DLD1 (cell line): ENCODE measurements around the gene KLK14.

Experiments
- in situ Hi-C: cut with HindIII; loops from 2 replicates; pipeline ENCODE4 v1.10.0; 2017; ENCODE audit warnings: low sequenced_read_pairs

The KLK14 gene

DNA sequence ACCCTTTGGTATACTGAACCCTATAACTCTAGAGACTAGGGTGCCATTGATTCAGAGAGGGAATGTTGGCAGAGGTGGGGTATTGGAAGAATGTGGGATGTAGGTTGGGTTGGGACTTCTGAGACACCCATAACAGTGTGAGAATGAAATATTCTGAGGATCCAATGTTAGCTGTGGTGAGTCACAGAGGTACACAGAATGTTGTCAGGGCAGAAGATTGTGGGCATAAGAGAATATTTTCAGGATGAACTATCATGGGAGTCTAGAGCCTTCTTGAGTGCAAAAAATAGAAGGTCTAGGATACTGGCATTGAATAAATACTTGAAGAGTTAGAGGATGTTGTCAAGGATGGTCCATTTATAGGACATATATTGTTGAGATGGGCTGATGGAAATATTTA is 26.8 kb downstream of the KLK14 start:
- in situ Hi-C loops: no loop called here

DNA sequence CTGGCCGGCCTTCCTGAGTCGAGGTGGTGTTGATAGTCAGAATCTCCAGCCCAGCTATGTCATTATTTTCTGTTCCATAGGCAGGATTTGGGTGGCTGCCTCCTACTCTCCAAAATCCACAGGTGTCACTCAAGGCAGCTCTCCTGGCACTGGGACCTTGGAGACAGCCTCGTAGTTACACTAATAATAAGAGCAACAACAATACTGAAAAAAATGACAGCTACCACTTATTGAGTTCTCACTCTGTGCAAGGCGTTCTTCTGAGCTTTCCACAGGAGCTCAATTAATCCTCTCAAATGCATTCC is 35.7 kb downstream of the KLK14 start:
- in situ Hi-C loops: no loop called here

DNA sequence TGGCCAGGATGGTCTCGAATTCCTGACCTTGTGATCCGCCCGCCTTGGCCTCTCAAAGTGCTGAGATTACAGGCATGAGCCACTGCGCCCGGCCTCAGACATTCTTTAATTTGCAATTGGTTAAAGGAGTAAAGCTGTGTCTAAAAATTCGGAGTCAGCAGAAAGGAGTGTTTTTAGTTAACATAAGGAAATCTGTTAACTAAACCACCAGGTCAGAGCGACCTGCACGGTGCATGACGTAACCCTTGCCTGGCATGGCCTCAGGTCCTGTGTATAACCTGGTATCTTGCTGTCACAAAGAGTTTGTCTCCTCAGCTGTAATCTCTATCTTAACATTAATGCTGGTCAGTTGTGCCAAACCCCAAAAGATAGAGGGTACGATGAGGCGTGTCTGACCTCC is 38.4 kb downstream of the KLK14 start:
- in situ Hi-C loops: no loop called here

DNA sequence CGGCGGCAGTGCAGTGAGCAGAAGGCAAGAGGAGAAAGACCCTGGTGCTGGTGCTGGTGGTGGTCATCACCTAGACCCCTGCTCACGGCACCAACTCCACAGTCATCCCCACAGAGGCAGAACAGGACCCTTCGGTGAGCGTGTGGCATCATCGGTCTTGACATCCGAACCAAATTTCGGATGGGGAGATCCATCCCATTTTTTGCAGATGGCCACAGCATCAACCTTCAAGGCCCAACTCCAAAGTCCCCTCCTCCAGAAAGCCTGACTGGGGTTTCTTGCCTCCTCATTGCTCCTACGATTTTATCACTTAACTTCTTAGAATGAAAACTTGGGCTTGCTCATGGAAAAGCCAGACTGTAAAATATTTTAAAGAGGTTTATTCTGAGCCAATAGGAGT is 39.2 kb downstream of the KLK14 start:
- in situ Hi-C loops: no loop called here

DNA sequence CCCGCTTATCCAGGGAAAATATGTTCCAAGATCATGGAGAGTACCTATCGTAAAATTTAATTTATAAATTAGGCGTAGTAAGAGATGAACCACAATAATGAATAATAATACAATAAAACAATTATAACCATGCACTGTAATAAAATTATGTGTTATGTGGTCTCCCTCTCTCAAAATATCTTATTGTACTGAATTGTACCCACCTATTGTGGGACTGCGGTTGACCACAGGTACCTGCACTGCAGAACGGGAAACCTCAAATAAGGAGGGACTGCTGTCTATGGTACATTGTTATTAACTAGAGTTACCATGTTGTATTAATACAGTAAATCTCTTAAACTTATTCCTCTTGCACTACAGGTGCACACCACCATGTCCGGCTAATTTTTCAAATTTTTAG is 42.5 kb downstream of the KLK14 start:
- in situ Hi-C loops: no loop called here

DNA sequence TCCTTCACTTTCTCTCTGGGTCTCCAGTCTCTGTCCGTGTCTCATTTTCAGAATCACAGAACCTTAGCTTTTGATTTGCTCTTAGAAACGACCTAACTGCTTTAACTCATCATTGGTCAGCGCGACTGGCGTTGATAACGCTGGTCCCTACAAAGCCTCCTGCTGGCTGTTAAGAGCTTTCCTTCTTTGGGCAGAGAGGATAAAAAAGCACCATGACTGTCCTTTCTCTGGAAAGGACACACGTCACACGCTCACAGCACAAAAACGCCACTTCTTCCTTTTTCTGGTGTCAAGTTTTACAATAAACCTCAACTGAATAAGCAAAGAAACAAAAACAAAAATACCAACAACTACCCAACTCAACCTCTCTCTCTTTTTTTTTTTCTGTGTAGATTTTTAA is 46.2 kb downstream of the KLK14 start:
- in situ Hi-C loops: no loop called here

DNA sequence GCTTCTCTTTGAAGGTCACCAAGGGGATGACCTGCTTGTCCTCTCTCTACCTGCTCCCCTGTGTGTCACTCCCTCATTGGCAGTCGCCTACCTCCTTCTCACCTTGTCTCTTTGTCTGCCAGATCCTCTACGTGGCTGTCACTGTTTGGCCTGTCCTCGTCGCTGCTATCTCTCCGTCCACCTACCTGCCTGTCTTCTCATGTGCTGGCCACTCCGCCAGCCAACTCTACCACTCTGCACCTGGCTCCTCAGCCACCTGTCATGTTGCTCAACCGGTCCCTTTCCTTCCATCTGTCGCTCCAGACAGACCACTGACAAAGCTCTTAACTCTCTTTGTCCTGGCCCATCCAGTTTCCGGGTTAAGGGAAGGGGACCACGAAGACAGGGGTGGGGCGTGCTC is 48.0 kb downstream of the KLK14 start, which contains the start of gene KLK12:
KLK12 (minus strand) TSS at position 299 of the 400 bp plus-strand sequence. CDS start 381 bp downstream, outside the sequence.
- in situ Hi-C loops: no loop called here

DNA sequence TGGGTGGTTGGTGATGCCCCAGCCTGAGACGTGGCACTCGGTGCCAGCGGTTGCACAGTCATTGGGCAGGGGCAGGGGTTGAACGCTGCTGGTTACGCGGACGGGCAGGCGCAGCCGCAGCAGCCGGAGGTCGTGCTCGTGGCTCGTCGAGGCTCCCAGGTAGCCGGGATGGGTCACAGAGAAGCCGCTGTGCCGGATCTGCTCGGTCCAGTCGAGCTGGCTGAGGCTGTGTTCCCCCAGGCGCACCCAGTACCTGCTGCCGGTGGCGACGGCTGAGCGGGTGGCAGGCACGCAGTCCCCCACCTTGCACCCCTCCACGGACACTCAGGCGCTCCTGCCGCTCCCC is 50.8 kb downstream of the KLK14 start:
- in situ Hi-C loops: no loop called here

DNA sequence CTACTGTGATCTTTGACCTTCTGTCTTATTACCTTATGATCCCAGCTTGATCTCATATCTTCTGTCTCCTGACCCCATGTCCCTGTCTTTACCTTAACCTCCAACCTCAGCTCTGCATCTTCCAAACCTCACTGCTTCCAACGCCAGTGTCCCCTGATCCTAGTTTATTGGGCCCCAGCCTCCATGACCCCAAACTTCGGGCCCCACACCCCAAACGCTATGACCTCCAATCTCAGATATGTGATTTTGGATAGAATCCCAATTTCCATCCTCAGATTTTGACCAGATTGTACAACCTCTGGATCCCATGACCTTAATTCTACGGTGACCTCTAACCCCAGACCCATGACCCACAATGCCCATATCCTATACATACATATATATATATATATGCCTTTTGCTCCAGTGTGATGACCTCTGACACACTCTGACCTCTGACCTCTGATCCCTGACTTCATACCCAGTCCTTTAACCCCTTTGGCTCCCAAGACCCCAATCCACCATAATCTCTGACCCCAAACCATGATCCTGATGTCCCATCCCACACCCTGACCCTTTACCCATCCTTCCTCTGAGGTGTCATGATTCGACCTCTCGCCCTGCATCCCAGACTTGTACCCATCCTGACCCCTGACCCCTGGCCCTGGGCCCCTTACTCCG is 51.3 kb downstream of the KLK14 start:
- in situ Hi-C loops: no loop called here

DNA sequence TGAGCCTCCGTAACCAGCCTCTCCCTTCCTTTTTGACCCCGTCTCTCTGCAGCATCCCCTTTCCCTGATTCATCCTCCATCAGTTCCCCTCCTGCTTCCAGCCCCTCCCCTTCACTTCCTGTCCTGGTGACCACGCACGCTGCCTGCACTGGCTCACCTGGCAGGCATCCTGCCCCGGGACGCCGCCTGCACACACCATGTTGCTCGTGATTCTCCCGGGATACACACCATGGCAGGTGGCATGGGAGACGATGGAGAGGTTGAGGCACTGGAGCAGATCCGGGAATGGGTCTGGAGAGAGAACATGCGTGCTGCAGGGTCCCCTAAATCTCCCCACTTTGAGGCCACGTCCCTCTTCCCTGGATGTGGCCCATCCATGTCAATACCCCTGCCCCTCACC is 52.1 kb downstream of the KLK14 start:
- in situ Hi-C loops: no loop called here

DNA sequence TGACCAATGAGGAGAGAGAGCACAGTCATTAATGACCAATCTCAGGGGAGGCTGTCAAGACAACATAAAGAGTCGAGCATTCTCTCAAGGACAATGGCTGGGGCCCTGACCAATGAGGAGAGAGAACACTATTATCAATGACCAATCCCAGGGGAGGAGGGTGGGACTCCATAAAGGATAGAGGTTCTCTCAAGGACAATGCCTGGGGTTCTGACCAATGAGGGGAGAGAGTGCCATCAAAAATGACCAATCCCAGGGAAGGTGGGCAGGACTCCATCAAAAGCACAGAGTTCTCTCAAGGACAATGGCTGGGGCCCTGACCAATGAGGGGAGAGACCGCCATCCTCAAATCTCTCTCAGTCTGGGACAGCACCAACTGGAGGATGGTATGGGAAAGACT is 53.0 kb downstream of the KLK14 start:
- in situ Hi-C loops: no loop called here
